Astrocyte (in vitro differentiated cells and primary cell): Measurements from ENCODE around the gene SLC16A1.

ENCODE experiments used
- CTCF ChIP-seq: IDR thresholded peaks from 2 replicates; pipeline ENCODE4 v1.5.1; 2011; ENCODE audit warnings: low read depth, mild to moderate bottlenecking, inconsistent platforms, low read length, moderate library complexity; ENCODE audit not compliant: insufficient read depth
- EZH2 ChIP-seq: IDR thresholded peaks from 2 replicates; pipeline ENCODE4 v1.6.1; 2012; ENCODE audit warnings: mild to moderate bottlenecking, low read length, inconsistent platforms; ENCODE audit not compliant: insufficient read depth

GRCh38 chr1:112905395-112906149 is 50.4 kb downstream of the SLC16A1 start:
- no peak for TF ChIP-seq CTCF
- TF ChIP-seq EZH2 = no peak
